ENCODE measurements around the gene TBL1XR1.

TBL1XR1 gene

GRCh38 chr3:177085794-177086193 lies 111.5 kb downstream of the TBL1XR1 start:
- H3K27me3 ChIP-seq (ENCODE audit: control insufficient read depth in 1 of 2, insufficient read depth in 2 of 2, low read length in 2 of 2), result no peaks in the 10 kb centered on the region
- peaks cover 6% of the 10 kb centered on the region for H3K4me1 ChIP-seq (ENCODE audit: control insufficient read depth, insufficient read depth, low read length)
- no peak overlapping the region for H3K9ac ChIP-seq (ENCODE audit: low read length in 2 of 2)
- no peak overlapping the region for H3K4me3 ChIP-seq (ENCODE audit: low read length in 2 of 2)
- H3K27ac ChIP-seq (ENCODE audit: low read length), result no peak overlapping the region
- no peaks in the 10 kb centered on the region for H3K36me3 ChIP-seq (ENCODE audit: control insufficient read depth in 2 of 2, insufficient read depth in 2 of 2, low read length in 2 of 2)
- no peaks in the 10 kb centered on the region for H3K9me3 ChIP-seq (ENCODE audit: control insufficient read depth in 2 of 2, low read length in 2 of 2)

- no peaks in the 10 kb centered on the region for H3K9me3 ChIP-seq (ENCODE audit: control insufficient read depth in 2 of 2, low read length in 2 of 2)
- H3K27me3 ChIP-seq (ENCODE audit: control insufficient read depth in 1 of 2, insufficient read depth in 2 of 2, low read length in 2 of 2), result no peaks in the 10 kb centered on the region
- H3K36me3 ChIP-seq (ENCODE audit: control insufficient read depth in 2 of 2, insufficient read depth in 2 of 2, low read length in 2 of 2), result no peaks in the 10 kb centered on the region
- H3K9ac ChIP-seq (ENCODE audit: low read length in 2 of 2), result no peak overlapping the region
- no peak overlapping the region for H3K4me3 ChIP-seq (ENCODE audit: low read length in 2 of 2)
- H3K4me1 ChIP-seq (ENCODE audit: control insufficient read depth, insufficient read depth, low read length), result peaks cover 6% of the 10 kb centered on the region
- no peak overlapping the region for H3K27ac ChIP-seq (ENCODE audit: low read length)
Observed at GRCh38 chr3:177084616-177085015, 112.7 kb downstream of the TBL1XR1 start.

- H3K36me3 ChIP-seq (ENCODE audit: control insufficient read depth in 2 of 2, insufficient read depth in 2 of 2, low read length in 2 of 2), result no peaks in the 10 kb centered on the region
- no peak overlapping the region for H3K9ac ChIP-seq (ENCODE audit: low read length in 2 of 2)
- no peak overlapping the region for H3K27ac ChIP-seq (ENCODE audit: low read length)
- H3K27me3 ChIP-seq (ENCODE audit: control insufficient read depth in 1 of 2, insufficient read depth in 2 of 2, low read length in 2 of 2), result no peaks in the 10 kb centered on the region
- no peaks in the 10 kb centered on the region for H3K9me3 ChIP-seq (ENCODE audit: control insufficient read depth in 2 of 2, low read length in 2 of 2)
- H3K4me3 ChIP-seq (ENCODE audit: low read length in 2 of 2), result no peak overlapping the region
- no peaks in the 10 kb centered on the region for H3K4me1 ChIP-seq (ENCODE audit: control insufficient read depth, insufficient read depth, low read length)
Observed at GRCh38 chr3:177080122-177080521, 117.2 kb downstream of the TBL1XR1 start.

GRCh38 chr3:177079684-177080083 lies 117.6 kb downstream of the TBL1XR1 start:
- no peak overlapping the region for H3K9ac ChIP-seq (ENCODE audit: low read length in 2 of 2)
- no peaks in the 10 kb centered on the region for H3K4me1 ChIP-seq (ENCODE audit: control insufficient read depth, insufficient read depth, low read length)
- no peaks in the 10 kb centered on the region for H3K9me3 ChIP-seq (ENCODE audit: control insufficient read depth in 2 of 2, low read length in 2 of 2)
- H3K27ac ChIP-seq (ENCODE audit: low read length), result no peak overlapping the region
- H3K27me3 ChIP-seq (ENCODE audit: control insufficient read depth in 1 of 2, insufficient read depth in 2 of 2, low read length in 2 of 2), result no peaks in the 10 kb centered on the region
- no peak overlapping the region for H3K4me3 ChIP-seq (ENCODE audit: low read length in 2 of 2)
- no peaks in the 10 kb centered on the region for H3K36me3 ChIP-seq (ENCODE audit: control insufficient read depth in 2 of 2, insufficient read depth in 2 of 2, low read length in 2 of 2)

- H3K27ac ChIP-seq (ENCODE audit: low read length), result no peak overlapping the region
- no peaks in the 10 kb centered on the region for H3K36me3 ChIP-seq (ENCODE audit: control insufficient read depth in 2 of 2, insufficient read depth in 2 of 2, low read length in 2 of 2)
- H3K9me3 ChIP-seq (ENCODE audit: control insufficient read depth in 2 of 2, low read length in 2 of 2), result no peaks in the 10 kb centered on the region
Observed at GRCh38 chr3:177071496-177072156, 125.7 kb downstream of the TBL1XR1 start.

GRCh38 chr3:177069514-177070329 lies 127.6 kb downstream of the TBL1XR1 start:
- no peaks in the 10 kb centered on the region for H3K27me3 ChIP-seq (ENCODE audit: control insufficient read depth in 1 of 2, insufficient read depth in 2 of 2, low read length in 2 of 2)
- H3K4me1 ChIP-seq (ENCODE audit: control insufficient read depth, insufficient read depth, low read length), result no peaks in the 10 kb centered on the region
- H3K36me3 ChIP-seq (ENCODE audit: control insufficient read depth in 2 of 2, insufficient read depth in 2 of 2, low read length in 2 of 2), result no peaks in the 10 kb centered on the region
- H3K9me3 ChIP-seq (ENCODE audit: control insufficient read depth in 2 of 2, low read length in 2 of 2), result no peaks in the 10 kb centered on the region
- no peak overlapping the region for H3K9ac ChIP-seq (ENCODE audit: low read length in 2 of 2)
- H3K27ac ChIP-seq (ENCODE audit: low read length), result no peak overlapping the region
- H3K4me3 ChIP-seq (ENCODE audit: low read length in 2 of 2), result no peak overlapping the region

More at GRCh38 chr3:177071496-177072156, 125.7 kb downstream of the TBL1XR1 start:
- Histone ChIP-seq H3K4me1 (ENCODE audit: control insufficient read depth, insufficient read depth, low read length) (no peaks in the 10 kb centered on the region), H3K4me3 (ENCODE audit: low read length in 2 of 2) (no peak overlapping the region), H3K9ac (ENCODE audit: low read length in 2 of 2) (no peak overlapping the region), H3K27me3 (ENCODE audit: control insufficient read depth in 1 of 2, insufficient read depth in 2 of 2, low read length in 2 of 2) (no peaks in the 10 kb centered on the region)

- Histone ChIP-seq H3K9me3 (ENCODE audit: control insufficient read depth in 2 of 2, low read length in 2 of 2) (no peaks in the 10 kb centered on the region), H3K36me3 (ENCODE audit: control insufficient read depth in 2 of 2, insufficient read depth in 2 of 2, low read length in 2 of 2) (no peaks in the 10 kb centered on the region), H3K4me1 (ENCODE audit: control insufficient read depth, insufficient read depth, low read length) (no peaks in the 10 kb centered on the region), H3K27ac (ENCODE audit: low read length) (no peak overlapping the region), H3K9ac (ENCODE audit: low read length in 2 of 2) (no peak overlapping the region), H3K4me3 (ENCODE audit: low read length in 2 of 2) (no peak overlapping the region), H3K27me3 (ENCODE audit: control insufficient read depth in 1 of 2, insufficient read depth in 2 of 2, low read length in 2 of 2) (no peaks in the 10 kb centered on the region)
Observed at GRCh38 chr3:177068967-177069366, 128.3 kb downstream of the TBL1XR1 start.

GRCh38 chr3:177066068-177066467 lies 131.2 kb downstream of the TBL1XR1 start:
- H3K9me3 ChIP-seq (ENCODE audit: control insufficient read depth in 2 of 2, low read length in 2 of 2), result no peaks in the 10 kb centered on the region
- no peak overlapping the region for H3K9ac ChIP-seq (ENCODE audit: low read length in 2 of 2)
- no peak overlapping the region for H3K27ac ChIP-seq (ENCODE audit: low read length)
- H3K4me3 ChIP-seq (ENCODE audit: low read length in 2 of 2), result no peak overlapping the region
- no peaks in the 10 kb centered on the region for H3K36me3 ChIP-seq (ENCODE audit: control insufficient read depth in 2 of 2, insufficient read depth in 2 of 2, low read length in 2 of 2)
- no peaks in the 10 kb centered on the region for H3K27me3 ChIP-seq (ENCODE audit: control insufficient read depth in 1 of 2, insufficient read depth in 2 of 2, low read length in 2 of 2)
- H3K4me1 ChIP-seq (ENCODE audit: control insufficient read depth, insufficient read depth, low read length), result no peaks in the 10 kb centered on the region

GRCh38 chr3:177065285-177066033 lies 131.8 kb downstream of the TBL1XR1 start:
- Histone ChIP-seq H3K4me1 (ENCODE audit: control insufficient read depth, insufficient read depth, low read length) (no peaks in the 10 kb centered on the region), H3K9ac (ENCODE audit: low read length in 2 of 2) (no peak overlapping the region), H3K9me3 (ENCODE audit: control insufficient read depth in 2 of 2, low read length in 2 of 2) (no peaks in the 10 kb centered on the region), H3K27me3 (ENCODE audit: control insufficient read depth in 1 of 2, insufficient read depth in 2 of 2, low read length in 2 of 2) (no peaks in the 10 kb centered on the region), H3K36me3 (ENCODE audit: control insufficient read depth in 2 of 2, insufficient read depth in 2 of 2, low read length in 2 of 2) (no peaks in the 10 kb centered on the region), H3K4me3 (ENCODE audit: low read length in 2 of 2) (no peak overlapping the region), H3K27ac (ENCODE audit: low read length) (no peak overlapping the region)

- H3K27me3 ChIP-seq (ENCODE audit: control insufficient read depth in 1 of 2, insufficient read depth in 2 of 2, low read length in 2 of 2), result no peaks in the 10 kb centered on the region
- no peak overlapping the region for H3K9ac ChIP-seq (ENCODE audit: low read length in 2 of 2)
- no peaks in the 10 kb centered on the region for H3K4me1 ChIP-seq (ENCODE audit: control insufficient read depth, insufficient read depth, low read length)
- no peak overlapping the region for H3K27ac ChIP-seq (ENCODE audit: low read length)
- no peaks in the 10 kb centered on the region for H3K36me3 ChIP-seq (ENCODE audit: control insufficient read depth in 2 of 2, insufficient read depth in 2 of 2, low read length in 2 of 2)
- H3K9me3 ChIP-seq (ENCODE audit: control insufficient read depth in 2 of 2, low read length in 2 of 2), result no peaks in the 10 kb centered on the region
- no peak overlapping the region for H3K4me3 ChIP-seq (ENCODE audit: low read length in 2 of 2)
Observed at GRCh38 chr3:177062052-177062732, 135.1 kb downstream of the TBL1XR1 start.
